Stimulated activated CD8-positive, alpha-beta memory T cell treated with anti-CD3 and anti-CD28 coated beads, Interleukin-4, amount 100 ng/mL, for 4 hours (primary cell): ENCODE data around the gene SLC4A8.

Experiments
- DNase-seq, 2 donors: peaks; one replicate each; pipeline ENCODE4 v3.0.0-alpha.2; 2020; ENCODE audit warnings: low read depth in 2 of 2, low spot score in 1 of 2

SLC4A8 gene

DNA sequence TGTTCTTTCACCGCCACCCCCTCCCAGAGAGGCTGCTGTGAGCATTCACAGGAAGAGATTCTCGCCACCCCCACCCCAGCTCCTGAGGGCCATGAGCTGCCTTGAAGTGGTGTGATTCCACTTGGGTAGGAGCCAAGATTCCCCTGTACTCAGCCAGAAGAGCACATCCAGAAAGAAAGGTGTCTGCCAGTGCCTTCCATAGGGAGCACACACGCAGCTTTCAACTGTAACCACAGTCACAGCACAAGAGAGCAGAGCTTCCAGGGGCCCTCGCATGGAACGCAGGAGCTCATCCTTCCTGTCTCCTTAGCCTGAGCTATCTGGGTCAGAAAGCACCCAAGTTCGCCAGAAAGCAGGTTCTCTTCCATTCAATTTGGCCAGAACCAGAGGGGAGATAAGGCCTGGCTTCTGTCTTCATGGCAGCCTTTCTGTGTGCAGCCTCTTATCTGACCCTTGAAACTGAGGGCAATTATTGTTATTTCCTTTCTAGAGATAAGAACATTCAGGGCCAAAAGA, 99.8 kb downstream of the SLC4A8 start:
- DNase-seq, result no peak

DNA sequence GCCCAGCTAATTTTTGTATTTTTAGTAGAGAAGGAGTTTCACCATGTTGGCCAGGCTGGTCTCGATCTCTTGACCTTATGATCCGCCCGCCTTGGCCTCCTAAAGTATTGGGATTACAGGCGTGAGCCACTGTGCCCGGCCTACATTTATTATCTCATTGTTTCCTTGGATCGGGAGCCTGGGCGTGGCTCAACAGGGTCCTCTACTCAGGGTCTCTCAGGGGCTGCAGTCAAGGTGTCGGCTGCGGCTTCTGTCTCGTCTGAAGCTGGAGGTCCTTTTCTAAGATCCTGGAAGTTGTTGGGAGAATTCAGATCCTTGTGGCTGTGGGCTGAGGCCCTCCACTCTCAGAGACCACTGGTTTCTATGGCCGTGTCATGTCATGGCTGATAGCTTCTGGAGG, 100.9 kb downstream of the SLC4A8 start:
- DNase-seq, result no peak

DNA sequence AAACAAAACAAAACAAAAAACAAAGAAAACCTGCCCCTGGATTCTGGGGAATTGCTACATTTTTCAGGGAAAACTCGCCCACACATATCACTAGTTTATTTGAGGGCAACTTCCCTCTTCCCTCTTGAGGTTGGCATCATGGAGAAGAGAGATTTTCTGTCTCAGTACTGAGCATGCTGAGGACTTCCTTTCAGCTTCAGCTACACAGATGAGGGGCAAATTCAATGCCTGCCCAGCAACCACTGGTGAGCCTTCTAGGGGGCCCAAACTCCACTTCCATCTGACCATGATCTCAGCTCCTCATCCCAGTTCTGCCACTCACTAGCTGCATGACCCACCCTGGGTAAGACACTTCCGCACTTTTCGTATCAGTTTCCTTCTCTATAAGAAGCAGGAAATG, 103.3 kb downstream of the SLC4A8 start:
- DNase-seq, result no peak

DNA sequence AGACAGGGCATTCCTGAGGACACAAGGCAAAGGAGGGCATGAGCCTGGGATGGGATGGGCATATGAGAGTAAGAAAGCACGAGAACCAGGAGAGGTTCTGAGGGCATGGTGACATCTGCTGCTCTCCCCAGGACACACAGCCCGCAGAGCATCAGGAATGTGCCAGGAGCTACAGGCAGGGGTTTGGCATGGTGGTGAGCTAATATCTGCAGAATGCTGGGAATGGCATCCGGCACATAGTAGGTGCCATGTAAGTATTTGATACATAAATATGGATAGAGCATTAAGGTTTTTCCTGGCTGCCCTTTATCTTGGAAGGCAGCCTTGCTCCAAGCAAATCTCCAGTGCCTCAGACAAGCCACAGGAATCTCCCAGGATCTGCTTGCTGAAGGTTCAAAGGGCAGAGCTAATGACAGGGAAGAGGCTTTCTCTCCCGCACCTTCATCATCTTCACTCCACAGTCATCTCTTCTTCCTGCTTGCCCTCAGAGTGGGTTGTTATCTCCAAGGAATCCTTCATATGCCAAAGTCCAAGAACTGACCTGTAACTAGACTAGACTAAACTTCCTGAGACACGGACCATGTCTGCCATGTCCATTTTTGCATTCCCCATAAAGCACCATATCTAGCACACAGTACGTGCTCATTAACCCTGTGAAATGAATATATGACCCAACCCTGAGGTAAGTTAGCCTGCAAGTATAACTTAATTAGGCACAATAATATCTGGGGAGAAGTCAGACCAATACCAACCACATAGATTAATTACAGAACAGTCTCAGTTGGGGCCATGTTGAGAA, 104.4 kb downstream of the SLC4A8 start:
- no peak for DNase-seq

DNA sequence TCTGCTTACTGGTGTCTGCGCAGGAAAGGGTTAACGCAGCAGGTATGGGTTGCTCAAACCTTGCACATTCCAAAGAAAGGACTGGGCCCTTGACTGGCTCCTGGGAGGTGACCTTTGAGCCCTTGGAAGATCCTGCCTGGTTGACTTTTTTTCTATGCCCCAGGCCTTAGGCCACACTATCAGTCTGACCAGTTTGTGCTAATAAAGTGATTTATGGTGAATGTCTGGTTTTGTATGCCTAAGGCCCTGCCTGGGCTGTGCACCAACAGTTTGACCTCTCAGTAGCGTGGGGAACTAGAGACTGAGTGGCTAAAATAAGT, 105.0 kb downstream of the SLC4A8 start:
- no peak for DNase-seq

DNA sequence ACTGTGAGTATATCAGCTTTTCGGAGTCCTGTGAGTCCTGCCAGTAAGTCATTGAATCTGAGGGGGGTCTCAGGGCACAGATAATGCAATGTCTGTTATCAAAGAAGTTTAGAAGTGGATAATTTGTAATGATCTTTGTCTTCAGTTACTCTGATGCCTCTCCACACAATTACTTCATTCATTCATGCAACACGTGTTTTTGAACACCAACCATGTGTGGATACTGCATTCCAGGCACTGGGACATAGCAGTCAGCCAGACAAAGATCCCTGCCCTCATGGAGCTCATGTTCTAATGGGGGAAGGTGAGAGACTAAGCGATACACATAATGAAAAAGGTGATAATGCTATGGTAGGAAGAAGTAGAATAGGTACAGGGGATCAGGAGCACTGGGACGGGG, 105.6 kb downstream of the SLC4A8 start:
- no peak for DNase-seq

DNA sequence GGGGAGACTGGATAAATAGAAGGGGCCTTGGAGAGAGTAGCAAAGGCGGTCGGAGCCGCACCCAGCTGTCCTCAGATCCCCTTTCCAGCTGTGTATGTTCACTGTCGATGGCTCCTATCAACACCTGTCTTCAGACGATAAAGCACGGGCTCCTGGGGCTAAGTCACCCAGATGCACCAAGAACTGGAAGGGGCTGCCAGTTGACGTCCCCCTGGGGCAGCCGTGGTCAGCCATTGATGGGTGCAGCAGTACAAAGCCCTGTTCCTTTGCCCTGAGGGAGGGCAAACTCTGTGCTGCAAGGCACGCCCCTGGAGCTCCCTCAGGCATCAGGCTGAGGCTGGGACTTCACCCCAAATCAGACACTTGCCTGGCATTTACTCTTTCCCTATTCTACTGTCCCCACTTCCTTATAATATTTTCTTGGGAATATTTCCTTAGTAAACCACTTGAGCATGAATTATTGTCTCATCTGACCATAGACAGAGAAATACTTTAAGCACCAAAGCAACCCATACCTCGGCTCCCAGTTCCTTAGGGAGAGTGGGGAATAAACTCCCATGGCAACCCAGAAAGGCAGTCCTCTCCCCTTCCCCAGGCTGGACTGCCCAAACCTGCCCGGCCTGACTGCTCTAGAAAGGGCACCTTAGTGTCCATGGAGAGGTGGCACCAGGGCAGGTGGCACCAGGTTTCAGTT, 106.8 kb downstream of the SLC4A8 start:
- DNase-seq, result no peak

DNA sequence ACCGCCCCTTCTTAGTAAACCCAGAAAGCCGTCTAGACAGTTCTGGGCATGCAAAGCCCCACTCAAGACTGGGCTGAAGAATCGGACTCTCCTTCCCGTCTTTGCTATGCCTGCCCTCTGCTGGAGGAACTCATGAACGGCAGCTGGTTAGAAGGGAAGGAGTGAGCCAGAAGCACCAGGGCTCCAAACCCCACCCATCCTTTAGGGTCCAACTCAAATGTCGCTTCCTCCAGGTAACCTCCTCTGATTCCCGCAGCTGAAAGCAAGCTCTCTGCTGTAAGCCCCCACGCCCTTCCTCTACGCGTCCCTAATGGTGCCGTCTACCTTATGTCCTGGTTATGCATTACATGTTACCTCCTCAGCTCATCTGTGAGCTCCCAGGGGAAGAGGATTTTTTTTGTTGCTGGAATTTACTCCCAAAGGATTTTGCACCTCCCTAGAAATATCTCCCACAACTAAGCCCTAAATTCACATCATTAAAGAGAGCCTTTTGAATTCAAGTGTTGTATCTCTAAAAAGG, 107.4 kb downstream of the SLC4A8 start:
- peak; percentile 45 to 53 for DNase-seq

DNA sequence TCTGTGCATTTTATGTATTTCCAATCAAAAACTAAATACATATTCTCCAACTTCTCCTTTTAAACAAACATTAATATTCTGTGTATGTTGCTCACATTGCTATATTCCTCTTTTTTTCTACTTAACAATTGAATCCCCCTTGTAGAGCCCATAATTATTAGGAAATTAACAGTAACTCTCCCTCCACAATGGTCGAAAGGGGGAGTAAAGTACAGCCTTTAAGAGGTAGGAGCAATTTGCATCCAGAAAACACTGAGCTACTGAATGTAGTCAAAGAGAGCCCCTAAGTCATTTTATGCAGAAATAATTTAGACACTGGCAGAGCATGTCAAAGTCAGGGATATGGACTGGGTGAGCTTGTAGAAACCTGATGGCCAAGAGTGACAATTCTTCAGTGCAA, 109.2 kb downstream of the SLC4A8 start:
- DNase-seq, result no peak

DNA sequence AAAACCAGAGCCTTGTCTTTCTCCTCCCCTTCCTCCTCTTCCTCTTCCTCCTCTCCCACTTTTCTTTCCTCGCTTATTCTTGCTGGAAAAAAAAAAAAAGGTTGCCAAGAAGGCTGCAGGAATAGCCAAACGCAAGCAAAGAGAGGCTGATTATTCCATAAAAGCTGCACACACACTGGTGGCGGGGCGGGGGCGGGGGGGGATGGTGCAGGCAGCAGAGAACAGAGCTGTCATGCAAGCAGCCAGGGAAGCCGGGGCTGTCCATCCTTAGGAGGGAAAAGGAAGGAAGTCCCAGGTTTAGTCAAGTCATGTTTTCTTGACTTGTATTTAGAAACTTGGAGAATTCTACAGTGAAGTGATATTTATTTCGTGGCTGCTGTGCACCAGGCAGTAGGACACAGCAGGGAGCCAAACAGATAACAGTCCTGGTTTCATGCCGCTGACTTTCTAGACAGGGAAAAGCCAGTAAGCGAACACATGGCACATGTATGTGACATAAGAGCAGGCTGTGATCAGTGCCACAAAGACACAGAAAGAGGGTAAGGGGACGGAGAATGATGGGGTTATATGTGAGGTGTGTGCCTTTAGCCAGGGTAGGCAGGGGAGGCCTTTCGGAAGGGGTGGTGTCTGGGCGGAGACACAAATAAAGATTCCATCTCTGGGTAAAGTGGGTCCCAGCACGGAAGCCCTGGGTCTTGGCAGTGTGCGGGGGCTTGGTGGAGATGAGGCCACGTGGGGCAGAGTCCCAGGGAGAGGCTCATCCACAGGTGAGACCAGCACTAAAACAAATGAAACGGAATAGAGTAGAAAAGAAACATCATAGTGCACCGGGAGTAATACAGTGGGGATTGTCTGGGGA, 109.8 kb downstream of the SLC4A8 start:
- no peak for DNase-seq

DNA sequence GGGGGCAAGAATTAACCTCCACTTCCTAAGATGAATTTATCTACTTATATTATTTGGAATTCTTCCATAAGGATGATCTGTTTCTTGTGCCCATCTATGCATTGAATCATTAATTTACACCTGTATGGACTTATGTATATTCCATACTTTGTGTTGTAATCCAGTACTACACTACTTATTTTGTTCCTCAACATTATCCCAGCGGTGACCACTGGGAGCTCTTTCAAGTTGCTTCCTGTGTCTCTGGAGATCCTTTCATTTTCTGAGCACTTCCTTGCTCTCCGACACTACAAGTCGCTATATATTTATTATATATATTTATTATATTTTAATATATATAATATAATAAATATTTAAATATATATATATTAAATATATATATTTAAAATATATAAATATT, 111.5 kb downstream of the SLC4A8 start:
- DNase-seq, result no peak

DNA sequence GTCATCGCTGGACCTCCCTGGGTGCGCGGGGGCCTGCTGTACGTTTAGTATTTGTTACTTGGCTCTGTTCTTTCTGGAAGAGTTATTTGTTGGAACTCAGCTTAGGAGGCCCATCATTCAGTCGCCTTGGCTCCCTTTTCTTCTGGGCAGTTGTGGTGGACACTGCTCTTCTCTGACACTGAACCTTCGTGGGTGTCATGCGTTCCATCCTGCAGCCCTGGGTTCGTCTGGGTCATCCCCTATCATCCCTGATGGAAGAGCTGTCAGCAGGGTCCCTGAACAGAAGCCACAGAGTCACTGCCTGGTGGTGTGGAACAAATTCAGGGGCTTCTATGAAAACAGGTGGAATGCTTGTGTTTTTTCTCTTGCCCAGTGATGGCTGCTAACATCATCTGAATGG, 113.5 kb downstream of the SLC4A8 start:
- no peak for DNase-seq

DNA sequence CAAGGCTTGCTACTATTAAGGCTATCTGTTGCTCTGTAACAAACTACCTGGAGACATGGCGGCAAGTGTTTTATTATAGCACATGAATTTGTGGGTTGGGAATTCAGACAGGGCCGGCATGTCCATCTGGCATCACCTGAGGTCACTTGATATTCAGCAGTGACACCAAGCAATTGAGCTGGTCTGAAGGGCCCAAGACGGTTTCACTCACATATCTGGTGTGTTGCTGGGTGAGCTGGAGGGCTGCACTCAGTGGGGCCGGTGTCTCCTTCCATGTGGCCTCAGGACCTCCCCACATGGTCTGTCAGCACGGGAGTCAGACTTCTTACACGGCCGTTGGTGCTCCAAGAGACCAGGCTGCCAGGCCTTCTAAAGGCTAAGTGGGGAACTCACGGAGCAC, 114.0 kb downstream of the SLC4A8 start:
- DNase-seq, result no peak

DNA sequence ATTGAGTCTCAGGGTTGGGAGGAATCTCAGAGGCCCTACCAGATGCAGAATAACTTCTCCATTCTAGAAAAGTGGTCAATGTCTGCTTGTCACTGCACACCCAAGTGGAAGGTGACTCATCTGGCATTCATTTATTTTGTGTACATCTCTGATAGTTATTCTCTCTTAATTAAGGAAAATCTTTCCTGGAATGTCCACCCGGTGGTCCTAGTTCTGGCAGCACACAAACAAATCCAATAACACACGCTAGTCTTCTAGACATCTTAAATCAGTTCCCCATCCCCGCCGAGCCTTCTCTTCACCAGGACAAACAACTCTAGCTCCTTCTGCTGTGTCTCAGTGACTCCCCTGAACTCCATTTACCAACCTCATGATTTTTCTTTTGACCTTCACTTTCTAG, 116.4 kb downstream of the SLC4A8 start:
- no peak for DNase-seq

DNA sequence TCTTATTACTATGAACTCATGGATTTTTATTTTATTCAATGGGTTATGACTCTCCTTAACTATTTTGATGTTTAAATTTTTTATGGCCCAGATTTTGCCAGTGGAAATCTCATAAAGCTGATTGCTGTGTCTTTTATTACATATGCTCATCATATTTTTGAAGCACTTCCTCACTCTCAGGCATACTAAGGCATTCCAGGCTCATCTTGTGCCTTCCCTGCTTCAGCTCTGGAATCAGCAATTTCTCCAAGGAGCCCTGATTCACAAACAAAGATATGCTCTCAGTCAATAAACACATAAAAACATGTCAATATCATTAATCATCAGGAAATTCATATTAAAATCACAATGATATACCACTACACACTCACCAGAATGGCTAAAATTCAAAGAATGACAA, 121.5 kb downstream of the SLC4A8 start:
- DNase-seq, result no peak

DNA sequence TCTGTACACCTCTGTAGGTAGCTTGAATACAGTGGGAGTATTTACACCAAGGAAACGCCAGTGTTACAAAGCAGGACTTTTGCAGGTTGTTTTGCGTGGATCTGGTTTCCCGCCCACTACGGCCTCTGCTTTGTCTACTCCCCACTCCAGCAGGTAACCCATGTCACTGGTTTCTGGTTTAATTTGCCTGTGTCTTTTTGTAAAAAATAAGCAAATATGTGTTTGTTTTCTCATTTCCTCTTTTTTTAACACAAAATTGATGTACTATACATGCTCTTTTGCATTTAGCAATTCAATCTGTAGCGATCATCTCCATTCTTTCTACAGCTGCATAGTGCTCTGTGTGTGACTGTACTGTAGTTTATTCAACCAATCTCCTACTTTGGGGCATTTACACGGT, 123.0 kb downstream of the SLC4A8 start:
- no peak for DNase-seq

DNA sequence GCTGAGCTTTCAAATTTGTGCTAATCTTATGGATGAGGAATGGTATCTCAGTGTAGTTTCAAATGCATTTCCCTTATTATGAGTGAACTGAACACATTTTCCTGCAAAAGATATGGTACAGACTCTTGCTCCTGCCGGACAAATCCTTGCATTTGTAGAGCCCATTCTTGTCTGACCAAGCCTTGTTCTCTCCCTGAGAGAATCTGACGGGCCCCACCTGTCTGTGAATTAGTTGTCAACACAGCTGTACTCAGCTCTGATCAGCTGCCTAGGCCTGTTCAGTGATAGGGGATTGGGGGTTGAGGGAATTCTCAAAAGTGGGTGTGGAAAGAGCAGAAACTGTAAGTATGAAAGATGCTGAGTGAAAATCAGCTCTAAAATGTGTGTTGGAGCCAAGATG, 123.6 kb downstream of the SLC4A8 start:
- no peak for DNase-seq

DNA sequence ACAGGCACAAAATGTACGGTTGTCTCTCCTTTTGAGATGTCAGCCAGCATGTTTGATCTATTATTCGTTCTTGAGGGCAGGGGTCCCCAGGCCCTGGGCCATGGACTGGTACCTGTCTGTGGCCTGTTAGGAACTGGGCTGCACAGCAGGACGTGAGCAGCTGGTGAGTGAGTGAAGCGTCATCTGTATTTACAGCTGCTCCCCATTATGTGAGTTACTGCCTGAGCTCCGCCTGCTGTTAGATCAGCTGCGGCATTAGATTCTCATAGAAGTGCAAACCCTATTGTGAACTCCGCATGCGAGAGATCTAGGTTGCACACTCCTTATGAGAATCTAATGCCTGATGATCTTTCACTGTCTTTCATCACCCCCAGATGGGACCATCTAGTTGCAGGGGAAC, 125.0 kb downstream of the SLC4A8 start:
- DNase-seq, result no peak
